Osteoblast (primary cell): ENCODE results near the gene FKRP. TPM values are rescaled to one million over a fixed set of nuclear protein-coding genes. Genes with fewer than 3 reads are reported as not detected.
A peak's percentile ranks its signal among the peaks of the same experiment; 100 is the strongest.

Source experiments
- DNase-seq: peaks from one replicate; pipeline ENCODE4 v3.0.0; 2011; ENCODE audit warnings: low spot score, mixed read lengths; ENCODE audit not compliant: insufficient read length; ENCODE audit errors: missing footprints
- H2AFZ ChIP-seq: 2 replicates; pipeline ENCODE4 v1.6.0; 2011; ENCODE audit warnings: mild to moderate bottlenecking, low read length
- H3K27ac ChIP-seq: 2 replicates; pipeline ENCODE4 v1.5.1; 2011; ENCODE audit warnings: mild to moderate bottlenecking, low read depth, low read length, moderate library complexity
- H3K27me3 ChIP-seq: 2 replicates; pipeline ENCODE4 v1.6.0; 2012; ENCODE audit warnings: mild to moderate bottlenecking, control low read depth, inconsistent platforms, low read length, moderate library complexity; ENCODE audit not compliant: insufficient read depth
- H3K36me3 ChIP-seq: 2 replicates; pipeline ENCODE4 v1.5.1; 2011; ENCODE audit warnings: mild to moderate bottlenecking, low read length, control low read depth, moderate library complexity; ENCODE audit not compliant: insufficient read depth
- H3K4me1 ChIP-seq: 2 replicates; pipeline ENCODE4 v1.5.1; 2011; ENCODE audit warnings: mild to moderate bottlenecking, low read length, control low read depth, moderate library complexity; ENCODE audit not compliant: insufficient read depth
- H3K4me2 ChIP-seq: 2 replicates; pipeline ENCODE4 v1.6.0; 2011; ENCODE audit warnings: mild to moderate bottlenecking, low read length; ENCODE audit not compliant: insufficient read depth
- H3K4me3 ChIP-seq: fragments of 200-600 bp; sonication (generic); 3 replicates; pipeline ENCODE4 v1.5.1; 2012; ENCODE audit warnings: mild to moderate bottlenecking, low read length, inconsistent platforms; ENCODE audit not compliant: insufficient read depth
- H3K79me2 ChIP-seq: 2 replicates; pipeline ENCODE4 v1.6.0; 2012; ENCODE audit warnings: mild to moderate bottlenecking, low read length, control low read depth, inconsistent platforms; ENCODE audit not compliant: insufficient read depth
- H3K9me3 ChIP-seq: 2 replicates; pipeline ENCODE4 v1.5.1; 2011; ENCODE audit warnings: low read depth, low read length, control low read depth
- H4K20me1 ChIP-seq: 2 replicates; pipeline ENCODE4 v1.6.0; 2012; ENCODE audit warnings: mild to moderate bottlenecking, low read length, control low read depth; ENCODE audit not compliant: insufficient read depth
- CTCF ChIP-seq: IDR thresholded peaks from 2 replicates; pipeline ENCODE4 v1.5.1; 2011; ENCODE audit warnings: mild to moderate bottlenecking, low read depth, low read length, moderate library complexity; ENCODE audit errors: extremely low read depth
- total RNA-seq: library from RNA; depleted of rRNA; stranded (reverse); fragments of >200 nt; gene quantifications from 2 replicates; pipeline ENCODE4 v1.2.3, GENCODE V29; 2012

Gene FKRP
- total RNA-seq, 1 donor: 18.5 TPM

- Histone ChIP-seq H3K27ac (no peak overlapping the region), H3K27me3 (no peaks in the 10 kb centered on the region), H4K20me1 (peaks cover 29% of the 10 kb centered on the region), H3K4me2 (no peak overlapping the region), H3K36me3 (peaks cover 88% of the 10 kb centered on the region), H2AFZ (no peak overlapping the region), H3K4me3 (no peak overlapping the region), H3K4me1 (no peaks in the 10 kb centered on the region), H3K79me2 (peaks cover 18% of the 10 kb centered on the region), H3K9me3 (no peaks in the 10 kb centered on the region)
- DNase-seq: peak; percentile 72
- no peak for TF ChIP-seq CTCF
These were observed 22.4 kb upstream of the FKRP start for GRCh38 chr19:46723471-46723870.

- DNase-seq: peak; percentile 38
- H3K4me3 ChIP-seq: no peak overlapping the region
- H3K4me1 ChIP-seq: no peaks in the 10 kb centered on the region
- H3K27ac ChIP-seq: no peak overlapping the region
- peaks cover 89% of the 10 kb centered on the region for H3K36me3 ChIP-seq
- peaks cover 39% of the 10 kb centered on the region for H4K20me1 ChIP-seq
- no peaks in the 10 kb centered on the region for H3K27me3 ChIP-seq
- no peak overlapping the region for H3K4me2 ChIP-seq
- no peaks in the 10 kb centered on the region for H3K9me3 ChIP-seq
- no peak for TF ChIP-seq CTCF
- peaks cover 27% of the 10 kb centered on the region for H3K79me2 ChIP-seq
- H2AFZ ChIP-seq: no peak overlapping the region
These were observed 21.4 kb upstream of the FKRP start for GRCh38 chr19:46724468-46724867.

GRCh38 chr19:46725036-46725820 lies 20.6 kb upstream of the FKRP start:
- peaks cover 46% of the 10 kb centered on the region for H4K20me1 ChIP-seq

More at GRCh38 chr19:46725036-46725820, 20.6 kb upstream of the FKRP start:
- Histone ChIP-seq H3K36me3 (peaks cover 93% of the 10 kb centered on the region), H3K27me3 (no peaks in the 10 kb centered on the region), H2AFZ (no peak overlapping the region), H3K4me2 (no peak overlapping the region), H3K79me2 (peaks cover 34% of the 10 kb centered on the region), H3K27ac (no peak overlapping the region), H3K4me3 (no peak overlapping the region), H3K9me3 (no peaks in the 10 kb centered on the region), H3K4me1 (no peaks in the 10 kb centered on the region)
- DNase-seq: peak; percentile 62
- TF ChIP-seq CTCF: no peak
